GM18873 (cell line): ENCODE measurements around the gene ARHGAP30.
A peak's percentile ranks its signal among the peaks of the same experiment; 100 is the strongest.
"Not testable (repeated sequence)": the region's sequence is repeated elsewhere in the genome, so short reads cannot be mapped to it uniquely, and the experiment has no call there.

Source experiments
- ATAC-seq: cut with Tn5 transposase; IDR thresholded peaks from one replicate; pipeline ENCODE4 v1.9.1; 2021; ENCODE audit warnings: mild to moderate bottlenecking, moderate library complexity, moderate number of reproducible peaks; ENCODE audit not compliant: unreplicated experiment, low FRiP score

Gene ARHGAP30

DNA sequence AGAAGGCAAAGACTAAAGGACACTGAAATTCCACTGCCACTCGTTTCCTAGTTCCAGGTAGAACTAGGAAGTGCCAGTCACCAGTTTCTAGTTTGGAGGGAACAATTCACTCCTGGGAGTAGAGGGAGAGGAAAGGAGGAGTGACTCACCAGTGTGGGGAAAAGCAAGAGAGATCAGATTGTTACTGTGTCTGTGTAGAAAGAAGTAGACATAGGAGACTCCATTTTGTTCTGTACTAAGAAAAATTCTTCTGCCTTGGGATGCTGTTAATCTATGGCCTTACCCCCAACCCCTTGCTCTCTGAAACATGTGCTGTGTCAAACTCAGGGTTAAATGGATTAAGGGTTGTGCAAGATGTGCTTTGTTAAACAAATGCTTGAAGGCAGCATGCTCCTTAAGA, 53.0 kb downstream of the ARHGAP30 start:
- not testable (repeated sequence) for ATAC-seq

GRCh38 chr1:161013488-161014230, 56.0 kb downstream of the ARHGAP30 start:
- peak; percentile 88 for ATAC-seq

GRCh38 chr1:161013131-161013487, 56.6 kb downstream of the ARHGAP30 start:
- ATAC-seq = no peak

- no peak for ATAC-seq
Measured at GRCh38 chr1:161012420-161012819, 57.3 kb downstream of the ARHGAP30 start.

DNA sequence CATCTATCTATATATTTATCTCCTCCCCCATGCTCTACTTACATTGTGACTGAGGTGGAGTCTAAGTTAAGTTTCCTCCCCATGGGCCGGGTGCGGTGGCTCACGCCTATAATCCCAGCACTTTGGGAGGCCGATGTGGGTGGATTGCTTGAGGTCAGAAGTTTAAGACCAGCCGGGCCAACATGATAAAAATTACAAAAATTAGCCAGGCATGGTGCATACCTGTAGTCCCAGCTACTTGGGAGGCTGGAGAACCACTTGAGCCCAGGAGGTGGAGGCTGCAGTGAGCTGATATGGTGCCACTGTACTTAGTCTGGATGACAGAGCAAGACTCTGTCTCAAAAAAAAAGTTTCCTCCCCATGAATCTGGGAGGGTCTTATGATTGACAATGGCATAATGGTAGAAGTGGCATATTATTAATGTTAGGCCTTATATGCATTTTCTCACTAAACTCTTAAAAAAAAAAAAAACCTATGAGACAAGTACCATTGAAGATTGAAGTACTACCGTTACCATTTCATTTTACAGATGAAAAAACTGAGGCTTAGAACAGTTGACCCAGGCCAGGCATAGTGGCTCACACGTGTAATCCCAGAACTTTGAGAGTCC, 60.0 kb downstream of the ARHGAP30 start:
- ATAC-seq = no peak

DNA sequence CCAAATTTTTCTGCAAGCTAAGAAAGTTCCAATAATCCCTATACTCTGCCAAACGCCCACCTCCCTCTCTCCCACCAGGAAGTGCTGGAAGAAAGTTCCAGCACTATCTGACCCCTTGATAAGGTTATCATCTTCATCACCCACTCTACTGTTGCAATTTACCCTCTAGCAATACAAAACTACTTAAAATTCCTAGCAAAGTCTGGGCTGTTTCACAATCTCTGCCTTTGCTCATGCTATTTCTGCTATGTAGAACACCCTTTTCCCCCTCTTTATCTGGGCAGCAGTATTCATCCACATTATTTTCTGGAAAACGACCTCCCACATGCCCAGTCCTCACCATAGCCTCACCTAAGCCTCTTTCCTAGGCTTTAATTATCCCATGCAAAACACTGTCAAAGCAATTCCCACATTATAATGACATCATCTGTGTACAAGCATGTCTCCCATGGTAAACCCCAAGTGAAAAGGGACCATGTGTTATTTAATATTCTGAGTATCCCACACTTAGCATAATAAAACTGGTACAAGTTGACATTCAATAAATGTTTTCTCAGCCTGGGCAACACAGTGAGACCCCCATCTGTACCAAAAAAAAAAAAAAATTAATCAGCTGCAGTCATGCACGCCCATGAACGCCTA, 60.7 kb downstream of the ARHGAP30 start:
- no peak for ATAC-seq

GRCh38 chr1:161007369-161007768, 62.3 kb downstream of the ARHGAP30 start:
- no peak for ATAC-seq

GRCh38 chr1:161006563-161006962, 63.1 kb downstream of the ARHGAP30 start:
- ATAC-seq = no peak

DNA sequence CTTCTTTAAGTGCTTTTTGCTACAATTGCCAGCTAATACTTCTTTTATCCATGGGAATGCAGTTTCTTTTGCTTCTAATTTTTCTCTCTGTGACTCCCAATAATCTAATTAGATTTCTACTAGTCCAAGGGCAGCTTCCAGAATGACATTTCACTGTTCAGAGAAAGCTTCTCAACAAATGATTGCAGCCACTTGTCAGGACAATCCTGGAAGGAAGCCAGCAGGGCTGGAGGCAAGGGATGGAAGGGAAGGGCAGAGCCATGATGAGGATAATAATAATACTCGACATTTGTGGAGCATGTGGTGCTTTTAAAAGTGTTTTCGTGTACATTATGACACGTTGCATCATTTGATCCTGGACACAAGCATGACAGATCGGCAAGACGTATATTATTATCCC, 68.2 kb downstream of the ARHGAP30 start:
- no peak for ATAC-seq

DNA sequence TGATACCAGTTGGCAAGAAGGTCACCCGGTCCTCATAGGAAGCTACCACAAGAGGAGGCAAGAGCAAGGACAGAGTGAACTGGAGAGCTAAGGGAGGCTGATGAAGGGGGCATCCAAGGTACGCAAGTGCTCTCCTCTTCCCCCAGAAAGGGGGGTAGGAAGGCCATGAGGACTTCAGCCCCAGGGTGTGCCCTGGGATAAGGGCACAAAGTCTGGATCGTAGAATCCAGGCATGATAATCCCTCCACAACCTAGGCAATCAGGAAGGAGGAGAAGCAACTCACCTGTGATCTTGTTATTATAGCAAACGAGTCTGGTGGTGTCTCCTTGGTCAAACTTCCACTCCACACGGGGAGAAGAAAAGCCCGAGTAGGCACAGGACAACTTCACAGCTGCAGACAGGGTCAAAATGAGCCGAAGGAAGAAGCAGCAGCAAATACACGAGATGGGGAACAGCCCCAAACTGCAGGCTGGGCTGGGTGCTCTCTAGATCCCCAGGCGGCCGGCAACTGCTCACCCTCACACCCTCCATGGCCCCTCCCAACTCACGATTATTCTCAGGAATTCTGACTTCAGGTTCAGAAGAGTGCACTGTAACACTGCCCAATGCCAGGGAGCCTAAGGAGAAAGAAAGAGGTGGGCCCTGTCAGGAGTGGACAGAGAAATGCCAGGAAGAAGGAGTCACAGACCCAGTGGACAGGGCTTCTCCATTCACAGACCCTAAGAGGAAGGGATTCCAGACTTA, 68.8 kb downstream of the ARHGAP30 start:
- ATAC-seq = no peak

- ATAC-seq = no peak
Measured at GRCh38 chr1:160999376-160999775, 70.3 kb downstream of the ARHGAP30 start.

DNA sequence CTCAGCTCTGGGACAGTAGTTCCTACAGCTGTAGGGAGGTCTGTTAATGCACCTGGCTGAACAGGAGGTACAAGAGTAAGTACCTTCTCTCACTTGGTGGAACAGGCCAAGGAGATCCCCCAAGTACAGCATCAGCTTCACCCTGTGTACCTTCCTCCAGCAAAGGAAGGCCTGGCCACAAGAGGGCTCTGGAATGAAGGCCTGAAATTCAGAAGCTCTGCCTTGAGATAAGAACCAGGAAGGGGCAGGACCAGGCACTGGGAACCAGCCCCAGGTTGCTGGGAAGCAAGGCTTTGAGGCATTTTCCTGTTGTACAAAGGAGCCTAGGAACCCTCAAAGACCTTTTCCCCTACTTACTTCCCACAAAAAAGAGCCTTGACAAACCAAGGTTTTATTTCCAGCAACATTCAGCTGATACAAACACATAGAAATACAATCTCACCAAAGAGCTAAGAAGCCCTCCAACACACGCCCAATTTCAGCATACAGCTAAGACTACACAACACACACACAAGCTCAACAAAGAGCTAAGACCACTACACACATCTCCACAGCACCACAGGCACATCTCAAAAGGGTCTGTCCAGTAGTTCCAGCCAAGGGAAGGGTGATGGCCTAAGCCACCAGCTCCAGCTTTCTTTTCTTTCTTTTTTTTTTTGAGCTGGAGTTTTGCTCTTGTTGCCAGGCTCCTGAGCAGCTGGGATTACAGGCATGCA, 72.2 kb downstream of the ARHGAP30 start:
- ATAC-seq = no peak
